HL-60 (cell line): ENCODE measurements around the gene PRPF40B.

Experiments used
- GABPA ChIP-seq: IDR thresholded peaks from 2 replicates; pipeline ENCODE4 v1.6.1; 2012; ENCODE audit warnings: low read depth
- POLR2AphosphoS5 ChIP-seq: IDR thresholded peaks from 2 replicates; pipeline ENCODE4 v1.6.1; 2012; ENCODE audit warnings: low read depth
- REST ChIP-seq: IDR thresholded peaks from 2 replicates; pipeline ENCODE4 v1.6.1; 2012; ENCODE audit warnings: low read depth; ENCODE audit not compliant: insufficient replicate concordance
- SPI1 ChIP-seq: IDR thresholded peaks from 2 replicates; pipeline ENCODE4 v1.6.1; 2012; ENCODE audit warnings: low read depth, mild to moderate bottlenecking, borderline replicate concordance
- TF ChIP-seq, protein P1 (sequence below): IDR thresholded peaks from one replicate; pipeline ENCODE4 v1.5.1; 2011; ENCODE audit warnings: low read length, control low read depth, inconsistent platforms; ENCODE audit not compliant: insufficient read depth

- TF ChIP-seq, protein P1, sequence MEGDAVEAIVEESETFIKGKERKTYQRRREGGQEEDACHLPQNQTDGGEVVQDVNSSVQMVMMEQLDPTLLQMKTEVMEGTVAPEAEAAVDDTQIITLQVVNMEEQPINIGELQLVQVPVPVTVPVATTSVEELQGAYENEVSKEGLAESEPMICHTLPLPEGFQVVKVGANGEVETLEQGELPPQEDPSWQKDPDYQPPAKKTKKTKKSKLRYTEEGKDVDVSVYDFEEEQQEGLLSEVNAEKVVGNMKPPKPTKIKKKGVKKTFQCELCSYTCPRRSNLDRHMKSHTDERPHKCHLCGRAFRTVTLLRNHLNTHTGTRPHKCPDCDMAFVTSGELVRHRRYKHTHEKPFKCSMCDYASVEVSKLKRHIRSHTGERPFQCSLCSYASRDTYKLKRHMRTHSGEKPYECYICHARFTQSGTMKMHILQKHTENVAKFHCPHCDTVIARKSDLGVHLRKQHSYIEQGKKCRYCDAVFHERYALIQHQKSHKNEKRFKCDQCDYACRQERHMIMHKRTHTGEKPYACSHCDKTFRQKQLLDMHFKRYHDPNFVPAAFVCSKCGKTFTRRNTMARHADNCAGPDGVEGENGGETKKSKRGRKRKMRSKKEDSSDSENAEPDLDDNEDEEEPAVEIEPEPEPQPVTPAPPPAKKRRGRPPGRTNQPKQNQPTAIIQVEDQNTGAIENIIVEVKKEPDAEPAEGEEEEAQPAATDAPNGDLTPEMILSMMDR = no peak
- no peak for TF ChIP-seq SPI1
- no peak for TF ChIP-seq POLR2AphosphoS5
- no peak for TF ChIP-seq GABPA
- no peak for TF ChIP-seq REST
Observed at GRCh38 chr12:49666176-49666575, 42.8 kb downstream of the PRPF40B start.
